Caco-2 (cell line): ENCODE results near the gene PML. TPM values are rescaled to one million over a fixed set of nuclear protein-coding genes. Genes with fewer than 3 reads are reported as not detected.
"Not testable (repeated sequence)": the region's sequence is repeated elsewhere in the genome, so short reads cannot be mapped to it uniquely, and the experiment has no call there.

Source experiments
- BruUV-seq: library from RNA; stranded (reverse); fragments of 400-500 nt; replicated peaks from 2 replicates; lab custom pipeline; 2021; lab: Mats Ljungman, UMichigan
- CTCF ChIA-PET: fragments of 300-600 bp; sonication (Branson Sonifier 250); formaldehyde crosslinking; loops from one replicate; lab custom pipeline; 2022; ENCODE audit warnings: antibody characterized with exemption; lab: Charles Lee
- POLR2A ChIA-PET: fragments of 300-600 bp; sonication (Branson Sonifier 250); formaldehyde crosslinking; loops from one replicate; lab custom pipeline; 2022; ENCODE audit warnings: antibody characterized with exemption; lab: Charles Lee
- DNase-seq, 2 experiments: peaks; one replicate each; pipeline versions ENCODE4 v3.0.0 to v3.0.0-alpha.2; 2020 to 2022
- H3K27me3 ChIP-seq: replicated peaks from 2 replicates; pipeline ENCODE4 v1.6.0; 2011; ENCODE audit warnings: low read length; ENCODE audit not compliant: control insufficient read depth, insufficient read depth
- H3K36me3 ChIP-seq: 2 replicates; pipeline ENCODE4 v1.5.1; 2011; ENCODE audit warnings: low read length; ENCODE audit not compliant: control insufficient read depth, insufficient read depth
- H3K4me1 ChIP-seq: fragments of 250-450 bp; sonication (Bioruptor Pico); 2 replicates; pipeline ENCODE4 v1.5.1; 2020; ENCODE audit warnings: mild to moderate bottlenecking
- H3K4me3 ChIP-seq: 2 replicates; pipeline ENCODE4 v1.5.1; 2011; ENCODE audit warnings: low read depth, mild to moderate bottlenecking, control low read depth, low read length
- H3K9me3 ChIP-seq: fragments of 250-450 bp; sonication (Bioruptor Pico); 2 replicates; pipeline ENCODE4 v1.5.1; 2020; ENCODE audit warnings: mild to moderate bottlenecking, moderate library complexity
- H3K27ac Mint-ChIP-seq: one replicate; pipeline ENCODE4 v1.8.0; 2022; ENCODE audit warnings: mixed read lengths; ENCODE audit not compliant: unreplicated experiment
- H3K27me3 Mint-ChIP-seq: one replicate; pipeline ENCODE4 v1.8.0; 2022; ENCODE audit warnings: mixed read lengths; ENCODE audit not compliant: insufficient read depth, unreplicated experiment
- H3K36me3 Mint-ChIP-seq: one replicate; pipeline ENCODE4 v1.8.0; 2022; ENCODE audit warnings: mild to moderate bottlenecking, mixed read lengths; ENCODE audit not compliant: insufficient read depth, unreplicated experiment
- H3K4me1 Mint-ChIP-seq: one replicate; pipeline ENCODE4 v1.8.0; 2022; ENCODE audit warnings: low read depth, mixed read lengths; ENCODE audit not compliant: unreplicated experiment
- H3K4me3 Mint-ChIP-seq: one replicate; pipeline ENCODE4 v1.8.0; 2022; ENCODE audit warnings: mild to moderate bottlenecking, moderate library complexity, mixed read lengths; ENCODE audit not compliant: unreplicated experiment
- H3K9me3 Mint-ChIP-seq: one replicate; pipeline ENCODE4 v1.8.0; 2022; ENCODE audit warnings: mixed read lengths; ENCODE audit not compliant: unreplicated experiment
- intact Hi-C: fragments of 100-400 bp; cut with micrococcal nuclease; formaldehyde crosslinking; loops from one replicate; pipeline ENCODE4 v1.10.0; 2022; ENCODE audit not compliant: unreplicated experiment
- total RNA-seq: library from RNA; stranded (reverse); gene quantifications from 2 replicates; pipeline ENCODE4 v1.2.3, GENCODE V29; 2022
- TF ChIP-seq, protein P1 (sequence below), 2 experiments: fragments of 200-600 bp in 1 of 2; IDR thresholded peaks; 1 replicate in 1 of 2; 2 replicates in 1 of 2; pipeline versions ENCODE4 v1.5.1 to v1.8.0; 2011 to 2022; ENCODE audit warnings: antibody characterized with exemption in 1 of 2, control low read depth in 1 of 2, inconsistent platforms in 1 of 2, low read depth in 1 of 2, low read length in 1 of 2, mild to moderate bottlenecking in 1 of 2, moderate library complexity in 1 of 2; ENCODE audit not compliant: insufficient read depth in 1 of 2, severe bottlenecking in 1 of 2, unreplicated experiment in 1 of 2

The PML gene
- total RNA-seq, 1 experiment from 2014 or later, result 18.7 TPM

DNA sequence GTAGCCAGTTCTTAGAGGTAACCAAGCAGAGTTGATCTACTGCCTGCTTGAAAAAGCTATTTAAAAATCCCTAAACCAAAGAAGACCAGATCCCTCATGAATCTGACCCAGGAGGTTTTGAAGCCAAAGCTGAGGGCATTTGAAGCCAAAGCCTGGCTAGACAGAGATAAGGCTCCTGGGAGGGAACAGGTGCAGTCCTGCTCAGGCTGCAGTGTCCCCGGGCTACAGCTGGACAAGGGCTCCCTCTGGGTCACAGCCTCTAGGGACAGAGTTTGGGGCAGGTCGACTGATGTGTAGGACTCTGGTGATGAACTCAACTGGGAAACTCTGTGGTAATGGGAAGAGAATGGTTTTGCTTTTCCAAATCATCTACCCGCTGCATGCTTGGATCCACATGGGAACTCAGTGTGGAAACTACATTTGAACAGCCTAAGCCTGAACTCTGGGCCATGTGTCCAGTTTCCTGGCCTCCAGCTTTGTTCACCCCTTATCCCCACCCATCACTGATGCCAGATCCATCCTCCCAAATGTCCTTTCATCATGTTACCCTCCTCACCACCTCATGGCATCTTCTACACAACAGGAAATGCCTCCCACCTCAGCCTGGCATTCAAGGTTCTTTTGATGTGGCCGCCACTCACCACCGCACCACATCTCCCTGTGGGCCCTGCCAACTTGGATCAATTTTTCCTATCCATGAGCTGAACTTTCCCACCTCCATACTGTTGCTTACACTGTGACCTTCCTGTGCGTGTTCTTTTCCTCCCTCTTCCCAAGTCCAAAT, 64.7 kb downstream of the PML start:
- H3K36me3 Mint-ChIP-seq, H3K36me3 ChIP-seq, H3K9me3 Mint-ChIP-seq, intact Hi-C loops, POLR2A ChIA-PET, BruUV-seq, DNase-seq, H3K9me3 ChIP-seq, H3K27ac Mint-ChIP-seq, H3K27me3 ChIP-seq, H3K4me3 ChIP-seq, H3K4me1 Mint-ChIP-seq, H3K4me1 ChIP-seq, H3K4me3 Mint-ChIP-seq: not testable (repeated sequence)
- CTCF ChIA-PET, result interaction anchor here (0.7 kb wide), 1 partner anchor 248 kb away, joined by 3 read pairs; no protein-coding TSS in a partner anchor
- H3K27me3 Mint-ChIP-seq, result peaks cover 25% of the 10 kb centered on the region

DNA sequence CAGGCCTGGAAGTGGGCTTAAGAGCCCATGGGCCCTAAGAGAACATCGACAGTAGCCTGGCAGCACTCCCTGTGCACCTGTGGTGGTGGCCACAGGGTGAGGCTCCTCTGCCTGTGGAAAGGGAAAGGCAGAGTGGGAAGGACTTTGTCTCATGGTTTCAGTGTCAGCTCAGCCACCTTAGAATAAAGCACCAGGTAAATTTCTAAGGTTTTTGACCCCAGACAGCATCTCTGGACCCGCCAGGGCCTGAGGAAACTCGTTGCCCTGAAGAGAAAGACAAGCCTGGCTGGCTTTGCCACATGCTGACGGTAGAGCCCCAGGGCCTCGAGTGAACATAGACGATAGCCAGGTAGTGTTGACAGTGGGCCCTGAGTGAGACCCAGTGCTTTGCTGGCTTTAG, 65.7 kb downstream of the PML start:
- Mint-ChIP-seq H3K9me3 (no peaks in the 10 kb centered on the region), H3K27ac (no peak overlapping the region), H3K4me3 (no peak overlapping the region), H3K27me3 (peaks cover 26% of the 10 kb centered on the region), H3K36me3 (no peaks in the 10 kb centered on the region), H3K4me1 (no peaks in the 10 kb centered on the region)
- ChIA-PET POLR2A (no interaction called here), CTCF (no interaction called here)
- no peak for DNase-seq
- H3K9me3 ChIP-seq, result no peaks in the 10 kb centered on the region
- TF ChIP-seq, protein P1, sequence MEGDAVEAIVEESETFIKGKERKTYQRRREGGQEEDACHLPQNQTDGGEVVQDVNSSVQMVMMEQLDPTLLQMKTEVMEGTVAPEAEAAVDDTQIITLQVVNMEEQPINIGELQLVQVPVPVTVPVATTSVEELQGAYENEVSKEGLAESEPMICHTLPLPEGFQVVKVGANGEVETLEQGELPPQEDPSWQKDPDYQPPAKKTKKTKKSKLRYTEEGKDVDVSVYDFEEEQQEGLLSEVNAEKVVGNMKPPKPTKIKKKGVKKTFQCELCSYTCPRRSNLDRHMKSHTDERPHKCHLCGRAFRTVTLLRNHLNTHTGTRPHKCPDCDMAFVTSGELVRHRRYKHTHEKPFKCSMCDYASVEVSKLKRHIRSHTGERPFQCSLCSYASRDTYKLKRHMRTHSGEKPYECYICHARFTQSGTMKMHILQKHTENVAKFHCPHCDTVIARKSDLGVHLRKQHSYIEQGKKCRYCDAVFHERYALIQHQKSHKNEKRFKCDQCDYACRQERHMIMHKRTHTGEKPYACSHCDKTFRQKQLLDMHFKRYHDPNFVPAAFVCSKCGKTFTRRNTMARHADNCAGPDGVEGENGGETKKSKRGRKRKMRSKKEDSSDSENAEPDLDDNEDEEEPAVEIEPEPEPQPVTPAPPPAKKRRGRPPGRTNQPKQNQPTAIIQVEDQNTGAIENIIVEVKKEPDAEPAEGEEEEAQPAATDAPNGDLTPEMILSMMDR (IDR thresholded peaks at IDR 0.05; ENCODE audit: insufficient read depth in 1 of 2, low read depth in 1 of 2, low read length in 1 of 2, severe bottlenecking in 1 of 2, unreplicated experiment in 1 of 2), result no peak
- no TSS peak for BruUV-seq
- H3K27me3 ChIP-seq, result no peaks in the 10 kb centered on the region
- H3K4me1 ChIP-seq, result no peaks in the 10 kb centered on the region
- H3K4me3 ChIP-seq, result no peak overlapping the region
- intact Hi-C loops, result no loop called here
- H3K36me3 ChIP-seq, result no peaks in the 10 kb centered on the region

DNA sequence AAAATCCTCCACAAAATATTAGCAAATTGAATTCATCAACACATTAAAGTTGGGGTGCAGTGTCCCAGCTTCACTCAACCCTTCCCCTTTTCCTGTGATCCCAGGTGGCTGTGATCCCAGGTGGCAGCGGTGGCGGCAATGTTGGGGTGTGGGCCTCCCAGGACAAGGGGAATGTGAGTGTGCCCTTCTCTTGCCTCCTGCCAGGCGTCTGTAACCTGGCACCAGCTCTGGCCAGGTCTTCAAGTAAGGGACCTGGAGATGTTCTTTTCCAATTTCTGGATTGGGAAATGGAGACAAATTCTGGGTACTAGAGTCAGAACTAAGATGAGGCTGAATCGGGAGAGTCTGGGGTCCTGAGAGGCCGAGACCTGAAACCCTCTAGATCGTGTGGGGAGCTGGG, 67.7 kb downstream of the PML start:
- Histone ChIP-seq H3K4me1 (no peaks in the 10 kb centered on the region), H3K36me3 (no peaks in the 10 kb centered on the region), H3K4me3 (no peak overlapping the region), H3K9me3 (no peaks in the 10 kb centered on the region), H3K27me3 (no peaks in the 10 kb centered on the region)
- no peaks in the 10 kb centered on the region for H3K36me3 Mint-ChIP-seq
- intact Hi-C loops, result no loop called here
- H3K27ac Mint-ChIP-seq, result no peak overlapping the region
- peaks cover 23% of the 10 kb centered on the region for H3K27me3 Mint-ChIP-seq
- TF ChIP-seq, protein P1 (IDR thresholded peaks at IDR 0.05; ENCODE audit: insufficient read depth in 1 of 2, low read depth in 1 of 2, low read length in 1 of 2, severe bottlenecking in 1 of 2, unreplicated experiment in 1 of 2), result no peak
- no peaks in the 10 kb centered on the region for H3K4me1 Mint-ChIP-seq
- no peaks in the 10 kb centered on the region for H3K9me3 Mint-ChIP-seq
- CTCF ChIA-PET, result no interaction called here
- H3K4me3 Mint-ChIP-seq, result no peak overlapping the region
- POLR2A ChIA-PET, result no interaction called here
- no peak for DNase-seq
- BruUV-seq, result no TSS peak
